ENCODE measurements around the gene ITGB7. TPM values are rescaled to one million over a fixed set of nuclear protein-coding genes. Genes with fewer than 3 reads are reported as not detected.

The ITGB7 gene
- total RNA-seq, 1 donor from 2014 or later: 266 TPM

- H3K4me1 Mint-ChIP-seq (ENCODE audit: low read depth): peaks cover 81% of the 10 kb centered on the region
- H3K9me3 Mint-ChIP-seq: no peaks in the 10 kb centered on the region
- no peaks in the 10 kb centered on the region for H3K27me3 Mint-ChIP-seq (ENCODE audit: insufficient read depth)
- no peak overlapping the region for H3K27ac Mint-ChIP-seq
- DNase-seq (ENCODE audit: low spot score): no peak
- peaks cover 29% of the 10 kb centered on the region for H3K36me3 Mint-ChIP-seq (ENCODE audit: low read depth)
- intact Hi-C loops (cut with micrococcal nuclease): no loop called here
- H3K4me3 Mint-ChIP-seq: no peak overlapping the region
Observed at GRCh38 chr12:53227341-53227740, 20.3 kb upstream of the ITGB7 start.

- peaks cover 85% of the 10 kb centered on the region for H3K4me1 Mint-ChIP-seq (ENCODE audit: low read depth)
- no peak for DNase-seq (ENCODE audit: low spot score)
- intact Hi-C loops (cut with micrococcal nuclease): no loop called here
- peaks cover 29% of the 10 kb centered on the region for H3K36me3 Mint-ChIP-seq (ENCODE audit: low read depth)
- H3K4me3 Mint-ChIP-seq: no peak overlapping the region
- H3K27ac Mint-ChIP-seq: no peak overlapping the region
- no peaks in the 10 kb centered on the region for H3K9me3 Mint-ChIP-seq
- H3K27me3 Mint-ChIP-seq (ENCODE audit: insufficient read depth): no peaks in the 10 kb centered on the region
Observed at GRCh38 chr12:53226815-53227214, 19.8 kb upstream of the ITGB7 start.

- H3K27me3 Mint-ChIP-seq (ENCODE audit: insufficient read depth): peaks cover 2% of the 10 kb centered on the region
- H3K4me3 Mint-ChIP-seq: no peak overlapping the region
- DNase-seq (ENCODE audit: low spot score): no peak
- peak overlapping the region; percentile 40 for H3K27ac Mint-ChIP-seq
- H3K36me3 Mint-ChIP-seq (ENCODE audit: low read depth): peaks cover 29% of the 10 kb centered on the region
- peaks cover 78% of the 10 kb centered on the region for H3K4me1 Mint-ChIP-seq (ENCODE audit: low read depth)
- intact Hi-C loops (cut with micrococcal nuclease): no loop called here
- H3K9me3 Mint-ChIP-seq: no peaks in the 10 kb centered on the region
Observed at GRCh38 chr12:53225635-53226424, 18.8 kb upstream of the ITGB7 start.

- H3K4me1 Mint-ChIP-seq (ENCODE audit: low read depth): peaks cover 78% of the 10 kb centered on the region
- H3K36me3 Mint-ChIP-seq (ENCODE audit: low read depth): peaks cover 29% of the 10 kb centered on the region
- H3K9me3 Mint-ChIP-seq: no peaks in the 10 kb centered on the region
- intact Hi-C loops (cut with micrococcal nuclease): loop anchor here (5.0 kb wide), 2 partner anchors 227 to 402 kb away; partner anchors contain the start of genes ATF7 and PCBP2
- DNase-seq (ENCODE audit: low spot score): no peak
- peaks cover 2% of the 10 kb centered on the region for H3K27me3 Mint-ChIP-seq (ENCODE audit: insufficient read depth)
- H3K27ac Mint-ChIP-seq: peak overlapping the region; percentile 40
- peak overlapping the region; percentile 25 for H3K4me3 Mint-ChIP-seq
Observed at GRCh38 chr12:53224897-53225634, 18.0 kb upstream of the ITGB7 start.

- H3K4me1 Mint-ChIP-seq (ENCODE audit: low read depth): peaks cover 75% of the 10 kb centered on the region
- H3K27ac Mint-ChIP-seq: peak overlapping the region; percentile 77
- peaks cover 27% of the 10 kb centered on the region for H3K36me3 Mint-ChIP-seq (ENCODE audit: low read depth)
- H3K4me3 Mint-ChIP-seq: peak overlapping the region; percentile 71
- no peak for DNase-seq (ENCODE audit: low spot score)
- H3K9me3 Mint-ChIP-seq: no peaks in the 10 kb centered on the region
- intact Hi-C loops (cut with micrococcal nuclease): loop anchor here (5.0 kb wide), 2 partner anchors 228 to 403 kb away; partner anchors contain the start of genes ATF7 and PCBP2
- H3K27me3 Mint-ChIP-seq (ENCODE audit: insufficient read depth): peaks cover 2% of the 10 kb centered on the region
Observed at GRCh38 chr12:53224061-53224896, 17.2 kb upstream of the ITGB7 start.

GRCh38 chr12:53223389-53224060 lies 16.5 kb upstream of the ITGB7 start:
- Mint-ChIP-seq H3K27ac (peak overlapping the region; percentile 77), H3K9me3 (no peaks in the 10 kb centered on the region), H3K4me3 (peak overlapping the region; percentile 71), H3K36me3 (ENCODE audit: low read depth) (peaks cover 31% of the 10 kb centered on the region), H3K4me1 (ENCODE audit: low read depth) (peaks cover 74% of the 10 kb centered on the region), H3K27me3 (ENCODE audit: insufficient read depth) (peaks cover 2% of the 10 kb centered on the region)
- no peak for DNase-seq (ENCODE audit: low spot score)
- intact Hi-C loops (cut with micrococcal nuclease): loop anchor here (5.0 kb wide), 2 partner anchors 229 to 404 kb away; partner anchors contain the start of genes ATF7 and PCBP2

GRCh38 chr12:53222806-53223261 lies 15.8 kb upstream of the ITGB7 start:
- Mint-ChIP-seq H3K36me3 (ENCODE audit: low read depth) (peaks cover 28% of the 10 kb centered on the region), H3K4me1 (ENCODE audit: low read depth) (peaks cover 74% of the 10 kb centered on the region), H3K27ac (peak overlapping the region; percentile 73), H3K9me3 (no peaks in the 10 kb centered on the region), H3K27me3 (ENCODE audit: insufficient read depth) (peaks cover 2% of the 10 kb centered on the region), H3K4me3 (peak overlapping the region; percentile 79)
- intact Hi-C loops (cut with micrococcal nuclease): loop anchor here (5.0 kb wide), 2 partner anchors 229 to 404 kb away; partner anchors contain the start of genes ATF7 and PCBP2
- DNase-seq (ENCODE audit: low spot score): no peak

- no peaks in the 10 kb centered on the region for H3K9me3 Mint-ChIP-seq
- peaks cover 28% of the 10 kb centered on the region for H3K36me3 Mint-ChIP-seq (ENCODE audit: low read depth)
- H3K27ac Mint-ChIP-seq: peak overlapping the region; percentile 92
- no peak for DNase-seq (ENCODE audit: low spot score)
- H3K4me3 Mint-ChIP-seq: peak overlapping the region; percentile 79
- H3K27me3 Mint-ChIP-seq (ENCODE audit: insufficient read depth): peaks cover 2% of the 10 kb centered on the region
- intact Hi-C loops (cut with micrococcal nuclease): loop anchor here (5.0 kb wide), 2 partner anchors 230 to 405 kb away; partner anchors contain the start of genes ATF7 and PCBP2
- peaks cover 77% of the 10 kb centered on the region for H3K4me1 Mint-ChIP-seq (ENCODE audit: low read depth)
Observed at GRCh38 chr12:53222170-53222721, 15.2 kb upstream of the ITGB7 start.

GRCh38 chr12:53221203-53222080 lies 14.4 kb upstream of the ITGB7 start:
- H3K4me3 Mint-ChIP-seq: peak overlapping the region; percentile 94

GRCh38 chr12:53220694-53221202 lies 13.7 kb upstream of the ITGB7 start:
- peak; percentile 83 for DNase-seq (ENCODE audit: low spot score)
- intact Hi-C loops (cut with micrococcal nuclease): loop anchor here (1.0 to 5.0 kb wide), 3 partner anchors 101 to 407 kb away; partner anchors contain the start of genes AAAS, ATF7 and PCBP2
- peak overlapping the region; percentile 98 for H3K27ac Mint-ChIP-seq
- H3K4me3 Mint-ChIP-seq: peak overlapping the region; percentile 94
- no peaks in the 10 kb centered on the region for H3K9me3 Mint-ChIP-seq
- peaks cover 83% of the 10 kb centered on the region for H3K4me1 Mint-ChIP-seq (ENCODE audit: low read depth)
- peaks cover 2% of the 10 kb centered on the region for H3K27me3 Mint-ChIP-seq (ENCODE audit: insufficient read depth)
- H3K36me3 Mint-ChIP-seq (ENCODE audit: low read depth): peaks cover 26% of the 10 kb centered on the region

More at GRCh38 chr12:53221203-53222080, 14.4 kb upstream of the ITGB7 start:
- H3K4me1 Mint-ChIP-seq (ENCODE audit: low read depth): peaks cover 79% of the 10 kb centered on the region
- H3K9me3 Mint-ChIP-seq: no peaks in the 10 kb centered on the region
- intact Hi-C loops (cut with micrococcal nuclease): loop anchor here (5.0 kb wide), 2 partner anchors 231 to 406 kb away; partner anchors contain the start of genes ATF7 and PCBP2
- H3K27me3 Mint-ChIP-seq (ENCODE audit: insufficient read depth): peaks cover 2% of the 10 kb centered on the region
- peaks cover 24% of the 10 kb centered on the region for H3K36me3 Mint-ChIP-seq (ENCODE audit: low read depth)
- peak; percentile 52 for DNase-seq (ENCODE audit: low spot score)
- peak overlapping the region; percentile 98 for H3K27ac Mint-ChIP-seq
